H9 (cell line): ENCODE data around the gene PAQR4. TPM values are rescaled to one million over a fixed set of nuclear protein-coding genes. Genes with fewer than 3 reads are reported as not detected.

Experiments used
- DNase-seq: peaks from one replicate; pipeline ENCODE4 v3.0.0-alpha.2; 2017
- H2AFZ ChIP-seq: one replicate; pipeline ENCODE4 v1.6.1; 2013; ENCODE audit warnings: mild to moderate bottlenecking, low read length, control low read depth, moderate library complexity
- H2AK5ac ChIP-seq: 2 replicates; pipeline ENCODE4 v1.6.1; 2013; ENCODE audit warnings: low read length, control low read depth, mixed read lengths; ENCODE audit not compliant: insufficient read length
- H2BK120ac ChIP-seq: one replicate; pipeline ENCODE4 v1.6.1; 2013; ENCODE audit warnings: low read depth, mild to moderate bottlenecking, low read length, control low read depth, inconsistent platforms; ENCODE audit not compliant: poor library complexity, severe bottlenecking
- H2BK12ac ChIP-seq: 2 replicates; pipeline ENCODE4 v1.6.1; 2013; ENCODE audit warnings: low read length, control low read depth, mixed read lengths, low read depth; ENCODE audit not compliant: insufficient read length
- H2BK15ac ChIP-seq: 2 replicates; pipeline ENCODE4 v1.6.1; 2013; ENCODE audit warnings: low read depth, low read length, control low read depth
- H2BK20ac ChIP-seq: one replicate; pipeline ENCODE4 v1.6.1; 2013; ENCODE audit warnings: low read depth, mild to moderate bottlenecking, low read length, control low read depth, inconsistent platforms; ENCODE audit not compliant: poor library complexity, severe bottlenecking
- H2BK5ac ChIP-seq: 2 replicates; pipeline ENCODE4 v1.6.1; 2013; ENCODE audit warnings: low read length, control low read depth, mixed read lengths; ENCODE audit not compliant: insufficient read length
- H3K14ac ChIP-seq: 2 replicates; pipeline ENCODE4 v1.6.1; 2013; ENCODE audit warnings: low read length, control low read depth; ENCODE audit not compliant: insufficient read depth
- H3K18ac ChIP-seq: 2 replicates; pipeline ENCODE4 v1.6.1; 2013; ENCODE audit warnings: low read depth, mild to moderate bottlenecking, mixed read lengths, low read length, control low read depth; ENCODE audit not compliant: insufficient read length
- H3K23ac ChIP-seq: 2 replicates; pipeline ENCODE4 v1.6.1; 2013; ENCODE audit warnings: low read length, control low read depth, mixed read lengths, low read depth; ENCODE audit not compliant: insufficient read length
- H3K23me2 ChIP-seq: 2 replicates; pipeline ENCODE4 v1.6.1; 2013; ENCODE audit warnings: low read depth, mild to moderate bottlenecking, mixed read lengths, low read length, control low read depth; ENCODE audit not compliant: insufficient read length, poor library complexity, severe bottlenecking
- H3K27ac ChIP-seq: 2 replicates; pipeline ENCODE4 v1.5.1; 2013; ENCODE audit warnings: low read length, control low read depth, mixed read lengths, low read depth; ENCODE audit not compliant: insufficient read length
- H3K27me3 ChIP-seq: 2 replicates; pipeline ENCODE4 v1.6.1; 2013; ENCODE audit warnings: low read length, control low read depth, inconsistent platforms; ENCODE audit not compliant: insufficient read depth
- H3K4ac ChIP-seq: 2 replicates; pipeline ENCODE4 v1.6.1; 2013; ENCODE audit warnings: low read depth, mild to moderate bottlenecking, control low read depth, inconsistent platforms, low read length, moderate library complexity
- H3K4me1 ChIP-seq: 2 replicates; pipeline ENCODE4 v1.6.1; 2013; ENCODE audit warnings: low read length, control low read depth, inconsistent platforms; ENCODE audit not compliant: insufficient read depth
- H3K4me2 ChIP-seq: 2 replicates; pipeline ENCODE4 v1.6.1; 2013; ENCODE audit warnings: low read length, control low read depth, mixed read lengths; ENCODE audit not compliant: insufficient read length, insufficient read depth
- H3K56ac ChIP-seq: 2 replicates; pipeline ENCODE4 v1.6.1; 2013; ENCODE audit warnings: low read depth, mild to moderate bottlenecking, mixed read lengths, low read length, control low read depth; ENCODE audit not compliant: insufficient read length
- H3K79me1 ChIP-seq: 2 replicates; pipeline ENCODE4 v1.6.1; 2013; ENCODE audit warnings: low read depth, mild to moderate bottlenecking, moderate library complexity, low read length, control low read depth, inconsistent platforms; ENCODE audit not compliant: insufficient read depth, poor library complexity, severe bottlenecking
- H3K79me2 ChIP-seq: 2 replicates; pipeline ENCODE4 v1.6.1; 2013; ENCODE audit warnings: low read length, control low read depth, inconsistent platforms; ENCODE audit not compliant: insufficient read depth
- H3K9ac ChIP-seq: 2 replicates; pipeline ENCODE4 v1.6.1; 2013; ENCODE audit warnings: low read length, control low read depth, mixed read lengths; ENCODE audit not compliant: insufficient read length; ENCODE audit errors: extremely low read depth
- H3K9me3 ChIP-seq: one replicate; pipeline ENCODE4 v1.6.1; 2013; ENCODE audit warnings: low read depth, low read length, inconsistent platforms; ENCODE audit not compliant: control insufficient read depth
- H3T11ph ChIP-seq: one replicate; pipeline ENCODE4 v1.6.1; 2013; ENCODE audit warnings: mild to moderate bottlenecking, low read length, control low read depth, inconsistent platforms
- H4K20me1 ChIP-seq: one replicate; pipeline ENCODE4 v1.6.1; 2013; ENCODE audit not compliant: control insufficient read depth, insufficient read length, insufficient read depth
- H4K5ac ChIP-seq: 2 replicates; pipeline ENCODE4 v1.6.1; 2013; ENCODE audit warnings: low read depth, mild to moderate bottlenecking, mixed read lengths, low read length, control low read depth; ENCODE audit not compliant: insufficient read length
- H4K8ac ChIP-seq: replicated peaks from 2 replicates; pipeline ENCODE4 v1.6.1; 2013; ENCODE audit warnings: low read length, control low read depth, mixed read lengths, low read depth; ENCODE audit not compliant: insufficient read length
- H4K91ac ChIP-seq: 2 replicates; pipeline ENCODE4 v1.6.1; 2013; ENCODE audit warnings: low read depth, mild to moderate bottlenecking, moderate library complexity, mixed read lengths, low read length, control low read depth; ENCODE audit not compliant: insufficient read length
- H3K27ac Mint-ChIP-seq, 3 experiments: 2 replicates in 2 of 3; 3 replicates in 1 of 3; pipeline ENCODE4 v1.8.0; 2020 to 2021; ENCODE audit warnings: mixed read lengths in 3 of 3, mild to moderate bottlenecking in 1 of 3, moderate library complexity in 1 of 3
- H3K27me3 Mint-ChIP-seq: 2 replicates; pipeline ENCODE4 v1.8.0; 2021; ENCODE audit warnings: low read depth, mild to moderate bottlenecking, moderate library complexity, mixed read lengths
- H3K36me3 Mint-ChIP-seq, 3 experiments: 2 replicates in 2 of 3; 3 replicates in 1 of 3; pipeline ENCODE4 v1.8.0; 2020 to 2021; ENCODE audit warnings: low read depth in 3 of 3, mixed read lengths in 3 of 3; ENCODE audit not compliant: insufficient read depth in 1 of 3
- H3K4me1 Mint-ChIP-seq, 2 experiments: 2 replicates each; pipeline ENCODE4 v1.8.0; 2020; ENCODE audit warnings: mixed read lengths in 2 of 2
- H3K4me3 Mint-ChIP-seq, 2 experiments: 2 replicates in 1 of 2; 3 replicates in 1 of 2; pipeline ENCODE4 v1.8.0; 2020 to 2021; ENCODE audit warnings: mild to moderate bottlenecking in 2 of 2, mixed read lengths in 2 of 2, moderate library complexity in 1 of 2
- H3K9me3 Mint-ChIP-seq, 2 experiments: 2 replicates in 1 of 2; 3 replicates in 1 of 2; pipeline ENCODE4 v1.8.0; 2020; ENCODE audit warnings: mild to moderate bottlenecking in 2 of 2, mixed read lengths in 2 of 2, moderate library complexity in 1 of 2
- WGBS: extraction: QIAGEN DNeasy Blood & Tissue Kit; methylation state at CpG from one replicate; pipeline ENCODE4 v1.1.7; 2013; ENCODE audit warnings: missing lambda C conversion rate, low lambda C conversion rate, mixed read lengths; ENCODE audit not compliant: insufficient read length; ENCODE audit errors: extremely low coverage; 5-methylcytosine and 5-hydroxymethylcytosine counted together
- total RNA-seq: library from RNA; stranded (reverse); gene quantifications from 2 replicates; pipeline ENCODE4 v1.2.1, GENCODE V29; 2021
- TF ChIP-seq, protein P1 (sequence below): fragments of 200-600 bp; sonication (generic); conservative IDR thresholded peaks from 3 replicates; pipeline ENCODE4 v1.8.0; 2021; ENCODE audit warnings: antibody characterized with exemption, mild to moderate bottlenecking

The PAQR4 gene
- total RNA-seq, 1 experiment from 2014 or later = 32.1 TPM

DNA sequence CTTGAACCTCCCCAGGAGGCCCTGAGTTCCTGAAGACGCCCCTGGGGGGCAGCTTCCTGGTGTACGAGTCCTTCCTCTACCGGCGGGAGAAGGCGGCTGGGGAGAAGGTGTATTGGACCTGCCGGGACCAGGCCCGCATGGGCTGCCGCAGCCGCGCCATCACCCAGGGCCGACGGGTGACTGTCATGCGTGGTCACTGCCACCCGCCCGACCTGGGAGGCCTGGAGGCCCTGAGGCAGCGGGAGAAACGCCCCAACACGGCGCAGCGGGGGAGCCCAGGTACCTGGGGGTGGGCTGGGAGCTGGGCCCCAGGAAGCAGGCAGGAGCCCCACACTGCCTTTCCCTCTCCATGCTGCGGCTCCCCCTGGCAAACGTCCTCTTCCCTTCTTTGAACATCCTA, 35.4 kb upstream of the PAQR4 start:
- no peak overlapping the region for H2BK120ac ChIP-seq
- no peak overlapping the region for H3K27ac ChIP-seq
- no peak overlapping the region for H4K5ac ChIP-seq
- no peaks in the 10 kb centered on the region for H4K20me1 ChIP-seq
- no peaks in the 10 kb centered on the region for H3K79me2 ChIP-seq
- H2BK5ac ChIP-seq = no peak overlapping the region
- no peak overlapping the region for H3K56ac ChIP-seq
- H3K4me1 ChIP-seq = no peaks in the 10 kb centered on the region
- H2AFZ ChIP-seq = no peak overlapping the region
- TF ChIP-seq, protein P1, sequence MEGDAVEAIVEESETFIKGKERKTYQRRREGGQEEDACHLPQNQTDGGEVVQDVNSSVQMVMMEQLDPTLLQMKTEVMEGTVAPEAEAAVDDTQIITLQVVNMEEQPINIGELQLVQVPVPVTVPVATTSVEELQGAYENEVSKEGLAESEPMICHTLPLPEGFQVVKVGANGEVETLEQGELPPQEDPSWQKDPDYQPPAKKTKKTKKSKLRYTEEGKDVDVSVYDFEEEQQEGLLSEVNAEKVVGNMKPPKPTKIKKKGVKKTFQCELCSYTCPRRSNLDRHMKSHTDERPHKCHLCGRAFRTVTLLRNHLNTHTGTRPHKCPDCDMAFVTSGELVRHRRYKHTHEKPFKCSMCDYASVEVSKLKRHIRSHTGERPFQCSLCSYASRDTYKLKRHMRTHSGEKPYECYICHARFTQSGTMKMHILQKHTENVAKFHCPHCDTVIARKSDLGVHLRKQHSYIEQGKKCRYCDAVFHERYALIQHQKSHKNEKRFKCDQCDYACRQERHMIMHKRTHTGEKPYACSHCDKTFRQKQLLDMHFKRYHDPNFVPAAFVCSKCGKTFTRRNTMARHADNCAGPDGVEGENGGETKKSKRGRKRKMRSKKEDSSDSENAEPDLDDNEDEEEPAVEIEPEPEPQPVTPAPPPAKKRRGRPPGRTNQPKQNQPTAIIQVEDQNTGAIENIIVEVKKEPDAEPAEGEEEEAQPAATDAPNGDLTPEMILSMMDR = no peak
- Mint-ChIP-seq H3K36me3 (peaks cover 5 to 16% (median 7%) of the 10 kb centered on the region in 3 experiments), H3K27ac (no peak overlapping the region), H3K9me3 (no peaks in the 10 kb centered on the region), H3K27me3 (no peaks in the 10 kb centered on the region), H3K4me3 (no peak overlapping the region), H3K4me1 (peaks cover 5% of the 10 kb centered on the region in 2 experiments)
- H3K18ac ChIP-seq = no peak overlapping the region
- no peak overlapping the region for H2AK5ac ChIP-seq
- no peak overlapping the region for H2BK12ac ChIP-seq
- H3K9ac ChIP-seq = no peak overlapping the region
- H3K23ac ChIP-seq = no peak overlapping the region
- H4K8ac ChIP-seq = no peak overlapping the region
- DNase-seq = no peak
- no peak overlapping the region for H2BK15ac ChIP-seq
- H3K4ac ChIP-seq = no peak overlapping the region
- H3K9me3 ChIP-seq = no peaks in the 10 kb centered on the region
- no CpG with 5 or more reads among the region's 22 CpGs for WGBS
- no peak overlapping the region for H4K91ac ChIP-seq
- no peaks in the 10 kb centered on the region for H3K23me2 ChIP-seq
- no peak overlapping the region for H3K14ac ChIP-seq
- H3K4me2 ChIP-seq = no peak overlapping the region
- H3K79me1 ChIP-seq = no peaks in the 10 kb centered on the region
- no peak overlapping the region for H3T11ph ChIP-seq
- H2BK20ac ChIP-seq = no peak overlapping the region
- no peaks in the 10 kb centered on the region for H3K27me3 ChIP-seq
